Central memory CD4-positive, alpha-beta T cell (primary cell): ENCODE data around the gene NEDD4L.
"Not testable (repeated sequence)": the region's sequence is repeated elsewhere in the genome, so short reads cannot be mapped to it uniquely, and the experiment has no call there.

Experiments used
- DNase-seq: peaks from one replicate; pipeline ENCODE4 v3.0.0; 2022

The NEDD4L gene

GRCh38 chr18:58355243-58355642 lies 311.2 kb downstream of the NEDD4L start:
- no peak for DNase-seq

- DNase-seq, result no peak
Observed at GRCh38 chr18:58359218-58359617, 315.2 kb downstream of the NEDD4L start.

GRCh38 chr18:58359620-58360019 lies 315.6 kb downstream of the NEDD4L start:
- DNase-seq, result no peak

GRCh38 chr18:58360324-58360723 lies 316.3 kb downstream of the NEDD4L start:
- no peak for DNase-seq

- no peak for DNase-seq
Observed at GRCh38 chr18:58361212-58361611, 317.2 kb downstream of the NEDD4L start.

- no peak for DNase-seq
Observed at GRCh38 chr18:58362027-58362575, 318.1 kb downstream of the NEDD4L start.

- no peak for DNase-seq
Observed at GRCh38 chr18:58362829-58363271, 318.8 kb downstream of the NEDD4L start.

- DNase-seq, result no peak
Observed at GRCh38 chr18:58363767-58364540, 319.9 kb downstream of the NEDD4L start.

GRCh38 chr18:58364876-58365528 lies 321.0 kb downstream of the NEDD4L start:
- no peak for DNase-seq

GRCh38 chr18:58367425-58368140 lies 323.6 kb downstream of the NEDD4L start:
- DNase-seq, result no peak

- no peak for DNase-seq
Observed at GRCh38 chr18:58369616-58370015, 325.6 kb downstream of the NEDD4L start.

- no peak for DNase-seq
Observed at GRCh38 chr18:58370038-58370580, 326.1 kb downstream of the NEDD4L start.

GRCh38 chr18:58370612-58371011 lies 326.6 kb downstream of the NEDD4L start:
- DNase-seq, result no peak

- DNase-seq, result no peak
Observed at GRCh38 chr18:58373481-58373880, 329.5 kb downstream of the NEDD4L start.

GRCh38 chr18:58375051-58375450 lies 331.0 kb downstream of the NEDD4L start:
- no peak for DNase-seq

GRCh38 chr18:58378411-58379379 lies 334.7 kb downstream of the NEDD4L start:
- DNase-seq, result no peak

GRCh38 chr18:58379443-58379842 lies 335.4 kb downstream of the NEDD4L start:
- DNase-seq, result no peak

- not testable (repeated sequence) for DNase-seq
Observed at GRCh38 chr18:58380113-58380512, 336.1 kb downstream of the NEDD4L start.

GRCh38 chr18:58381676-58382411 lies 337.8 kb downstream of the NEDD4L start:
- no peak for DNase-seq

- no peak for DNase-seq
Observed at GRCh38 chr18:58382446-58382845, 338.4 kb downstream of the NEDD4L start.

- no peak for DNase-seq
Observed at GRCh38 chr18:58385472-58385871, 341.4 kb downstream of the NEDD4L start.
